Gastrocnemius medialis (tissue), 4 donors: Measurements from ENCODE around the gene MXI1. TPM values are rescaled to one million over a fixed set of nuclear protein-coding genes. Genes with fewer than 3 reads are reported as not detected.

Experiments used
- ATAC-seq, 2 donors: fragments of 150-250 bp; one replicate each; pipeline ENCODE4 v1.9.1; 2016
- DNase-seq, 2 donors: peaks; one replicate each; pipeline ENCODE4 v3.0.0-alpha.2; 2019
- H3K27ac ChIP-seq, 4 donors: fragments of 200-600 bp; sonication (generic); 1 replicate in 1 of 4; 2 replicates in 3 of 4; pipeline ENCODE4 v1.5.1; 2016 to 2018; ENCODE audit warnings: mild to moderate bottlenecking in 2 of 4, moderate library complexity in 1 of 4
- H3K27me3 ChIP-seq, 3 donors: fragments of 200-600 bp; sonication (generic) in 2 of 3; 1 replicate in 1 of 3; 2 replicates in 2 of 3; pipeline versions ENCODE4 v1.5.1 to v1.6.0; 2016 to 2019; ENCODE audit warnings: mild to moderate bottlenecking in 1 of 3, moderate library complexity in 1 of 3
- H3K36me3 ChIP-seq, 2 donors: fragments of 200-600 bp; sonication (generic) in 1 of 2; one replicate each; pipeline ENCODE4 v1.5.1; 2017 to 2018
- H3K4me1 ChIP-seq, 2 donors: fragments of 200-600 bp; sonication (generic) in 1 of 2; one replicate each; pipeline ENCODE4 v1.5.1; 2016 to 2017; ENCODE audit warnings: mild to moderate bottlenecking in 2 of 2
- H3K4me3 ChIP-seq, 4 donors: fragments of 200-600 bp; sonication (generic) in 3 of 4; 1 replicate in 1 of 4; 2 replicates in 3 of 4; pipeline ENCODE4 v1.5.1; 2016 to 2019; ENCODE audit warnings: mild to moderate bottlenecking in 2 of 4
- H3K9me3 ChIP-seq, 3 donors: fragments of 200-600 bp; sonication (generic) in 2 of 3; 1 replicate in 1 of 3; 2 replicates in 2 of 3; pipeline ENCODE4 v1.5.1; 2016 to 2019
- POLR2A ChIP-seq, 2 donors: fragments of 450-650 bp; IDR thresholded peaks; one replicate each; pipeline ENCODE4 v1.6.1; 2017; ENCODE audit warnings: antibody characterized with exemption in 2 of 2, mild to moderate bottlenecking in 2 of 2, moderate library complexity in 2 of 2
- in situ Hi-C, 4 donors: fragments of 200-750 bp; cut with MboI; loops; one replicate each; pipeline versions ENCODE4 v1.15.0 to v1.8.0; 2017; ENCODE audit warnings: low sequenced_read_pairs in 4 of 4
- intact Hi-C: fragments of 100-400 bp; cut with DNase I; formaldehyde crosslinking; loops from one replicate; pipeline ENCODE4 v1.15.1; 2023; ENCODE audit warnings: low total_unique reads
- total RNA-seq, 4 donors: library from RNA; depleted of rRNA; stranded (reverse); fragments of >200 nt; gene quantifications; one replicate each; pipeline versions ENCODE4 v1.1.0 to v1.2.3, GENCODE V29; 2016
- TF ChIP-seq, protein P1 (sequence below), 5 experiments: fragments of 450-650 bp in 3 of 5; fragments of 200-600 bp in 2 of 5; sonication (generic) in 2 of 5; IDR thresholded peaks in 4 of 5; conservative IDR thresholded peaks in 1 of 5; 1 replicate in 4 of 5; 2 replicates in 1 of 5; pipeline ENCODE4 v1.5.1; 2016 to 2019; ENCODE audit warnings: antibody characterized with exemption in 5 of 5, mild to moderate bottlenecking in 3 of 5, moderate library complexity in 3 of 5

Gene MXI1
- total RNA-seq, 4 donors from 2014 or later = 35.9 to 67.8 (median 53.9) TPM

DNA sequence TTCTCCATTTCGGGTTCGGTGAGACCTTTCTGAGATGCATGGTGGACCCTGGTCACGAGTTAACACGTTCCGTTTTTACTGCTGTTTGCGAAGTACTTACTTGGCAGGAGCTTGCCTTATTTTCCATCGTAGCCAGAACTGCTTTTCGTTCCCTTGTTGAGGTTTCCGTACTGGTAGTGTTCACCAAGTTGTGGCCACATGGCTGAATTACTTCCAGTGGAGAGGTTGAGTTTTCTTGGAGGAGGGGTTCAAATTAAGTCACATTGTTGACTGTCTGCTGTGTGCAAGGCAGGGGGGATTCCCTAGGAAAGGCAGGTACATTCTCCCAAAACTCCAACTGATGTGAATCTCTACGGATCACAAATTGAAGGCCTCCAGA is 4.0 kb downstream of the MXI1 start:
- TF ChIP-seq, protein P1, sequence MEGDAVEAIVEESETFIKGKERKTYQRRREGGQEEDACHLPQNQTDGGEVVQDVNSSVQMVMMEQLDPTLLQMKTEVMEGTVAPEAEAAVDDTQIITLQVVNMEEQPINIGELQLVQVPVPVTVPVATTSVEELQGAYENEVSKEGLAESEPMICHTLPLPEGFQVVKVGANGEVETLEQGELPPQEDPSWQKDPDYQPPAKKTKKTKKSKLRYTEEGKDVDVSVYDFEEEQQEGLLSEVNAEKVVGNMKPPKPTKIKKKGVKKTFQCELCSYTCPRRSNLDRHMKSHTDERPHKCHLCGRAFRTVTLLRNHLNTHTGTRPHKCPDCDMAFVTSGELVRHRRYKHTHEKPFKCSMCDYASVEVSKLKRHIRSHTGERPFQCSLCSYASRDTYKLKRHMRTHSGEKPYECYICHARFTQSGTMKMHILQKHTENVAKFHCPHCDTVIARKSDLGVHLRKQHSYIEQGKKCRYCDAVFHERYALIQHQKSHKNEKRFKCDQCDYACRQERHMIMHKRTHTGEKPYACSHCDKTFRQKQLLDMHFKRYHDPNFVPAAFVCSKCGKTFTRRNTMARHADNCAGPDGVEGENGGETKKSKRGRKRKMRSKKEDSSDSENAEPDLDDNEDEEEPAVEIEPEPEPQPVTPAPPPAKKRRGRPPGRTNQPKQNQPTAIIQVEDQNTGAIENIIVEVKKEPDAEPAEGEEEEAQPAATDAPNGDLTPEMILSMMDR (IDR thresholded peaks at IDR 0.05 in 4 of 5, conservative IDR thresholded peaks at IDR 0.05 in 1 of 5) = no peak
- no peak for TF ChIP-seq POLR2A (IDR thresholded peaks at IDR 0.05)
- no peaks in the 10 kb centered on the region for H3K36me3 ChIP-seq
- H3K4me1 ChIP-seq = peaks cover 6 to 32% of the 10 kb centered on the region in 2 donors
- no peak for ATAC-seq
- DNase-seq = no peak
- intact Hi-C loops (loop anchor here (1.0 kb wide), 1 partner anchor 10 kb away; no protein-coding TSS in a partner anchor), in situ Hi-C loops (loop anchor here in 1 of 4 donors (10.0 kb wide), 2 partner anchors 73 to 77 kb away; no protein-coding TSS in a partner anchor)
- no peaks in the 10 kb centered on the region for H3K9me3 ChIP-seq
- H3K4me3 ChIP-seq = peak overlapping the region; percentile 78 to 94 (median 84)
- H3K27ac ChIP-seq = peak overlapping the region; percentile 89 to 98 (median 98)
- no peaks in the 10 kb centered on the region for H3K27me3 ChIP-seq

DNA sequence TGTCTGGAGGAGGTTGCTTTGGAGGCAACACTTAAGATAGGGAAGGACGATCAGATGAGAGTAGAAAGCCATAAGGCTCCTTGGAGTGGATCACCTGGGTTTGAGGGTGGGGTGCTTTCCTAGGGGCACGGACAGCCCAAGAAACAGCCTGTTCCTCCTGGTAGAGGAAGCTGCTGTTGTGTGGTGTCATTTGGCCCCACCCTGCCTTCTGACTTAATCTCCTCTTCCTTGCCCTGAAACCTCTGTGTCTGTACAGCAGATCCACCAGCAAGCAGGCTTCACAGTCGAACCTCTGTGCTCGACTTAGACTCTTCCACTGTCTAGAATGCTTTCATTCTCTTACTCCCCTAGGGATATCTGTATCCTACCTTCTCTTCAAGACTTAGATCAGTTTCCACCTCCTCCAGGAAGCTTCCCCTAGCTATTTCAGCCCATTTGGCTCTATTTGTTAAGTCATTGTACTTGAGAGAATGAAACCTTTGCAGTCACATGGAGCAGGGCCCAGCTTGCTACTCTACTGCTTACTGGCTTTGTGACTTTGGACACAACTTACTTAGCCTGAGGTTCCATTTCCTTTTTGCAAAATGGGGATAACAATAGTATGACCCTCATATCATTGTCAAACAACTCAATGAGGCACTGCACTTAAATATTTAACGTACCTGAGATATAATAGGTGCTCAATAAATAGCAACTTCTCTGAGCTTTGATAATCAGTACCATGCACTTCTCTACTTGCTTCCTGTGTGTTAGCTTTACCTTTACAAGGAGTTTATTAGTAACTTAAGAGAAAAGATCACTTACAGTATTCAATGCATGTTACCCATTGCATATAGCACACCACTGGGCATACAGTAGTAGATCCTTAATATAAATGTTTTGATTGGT is 5.0 kb downstream of the MXI1 start:
- intact Hi-C loops (no loop called here), in situ Hi-C loops (loop anchor here in 1 of 4 donors (10.0 kb wide), 2 partner anchors 72 to 78 kb away; no protein-coding TSS in a partner anchor)
- Histone ChIP-seq H3K27ac (peak overlapping the region; percentile 89 to 98 (median 98)), H3K27me3 (no peaks in the 10 kb centered on the region), H3K4me3 (peak overlapping the region in 1 of 4 donors; percentile 94), H3K4me1 (peaks cover 6 to 30% of the 10 kb centered on the region in 2 donors), H3K36me3 (no peaks in the 10 kb centered on the region), H3K9me3 (no peaks in the 10 kb centered on the region)
- DNase-seq = peak in 1 of 2 donors; percentile 20
- peak in 1 of 2 donors; percentile 23 for TF ChIP-seq POLR2A (IDR thresholded peaks at IDR 0.05)
- TF ChIP-seq, protein P1 (IDR thresholded peaks at IDR 0.05 in 4 of 5, conservative IDR thresholded peaks at IDR 0.05 in 1 of 5) = no peak
- ATAC-seq = no peak

DNA sequence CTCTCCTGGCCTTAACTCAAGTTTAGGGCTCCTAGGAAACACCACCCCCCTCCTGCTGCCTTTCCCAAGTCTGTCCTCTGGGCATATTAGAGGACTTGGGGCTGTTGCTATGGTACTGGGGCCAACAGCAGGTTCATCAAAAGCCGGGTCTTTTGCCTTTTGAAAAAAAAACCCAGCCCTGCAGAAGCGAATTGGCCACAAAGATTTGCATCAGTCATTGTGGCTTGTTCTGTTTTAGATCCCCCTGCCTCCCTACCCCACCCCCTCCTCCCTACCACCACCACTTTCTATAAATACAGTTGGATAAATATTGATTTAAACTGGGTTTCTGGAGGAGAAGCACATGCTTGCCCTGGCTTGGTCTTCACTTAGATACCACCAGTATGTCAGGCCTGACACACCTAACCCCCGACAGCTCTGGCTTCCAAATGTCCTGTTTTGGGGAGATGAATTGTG is 7.0 kb downstream of the MXI1 start:
- H3K27me3 ChIP-seq = no peaks in the 10 kb centered on the region
- no peaks in the 10 kb centered on the region for H3K9me3 ChIP-seq
- ATAC-seq (no peak), DNase-seq (no peak)
- TF ChIP-seq POLR2A (IDR thresholded peaks at IDR 0.05) = no peak
- TF ChIP-seq, protein P1 (IDR thresholded peaks at IDR 0.05 in 4 of 5, conservative IDR thresholded peaks at IDR 0.05 in 1 of 5) = no peak
- H3K27ac ChIP-seq = no peak overlapping the region
- no peak overlapping the region for H3K4me3 ChIP-seq
- in situ Hi-C loops = loop anchor here in 1 of 4 donors (10.0 kb wide), 2 partner anchors 70 to 80 kb away; no protein-coding TSS in a partner anchor
- H3K4me1 ChIP-seq = peaks cover 6 to 28% of the 10 kb centered on the region in 2 donors
- H3K36me3 ChIP-seq = no peaks in the 10 kb centered on the region
- intact Hi-C loops = no loop called here

DNA sequence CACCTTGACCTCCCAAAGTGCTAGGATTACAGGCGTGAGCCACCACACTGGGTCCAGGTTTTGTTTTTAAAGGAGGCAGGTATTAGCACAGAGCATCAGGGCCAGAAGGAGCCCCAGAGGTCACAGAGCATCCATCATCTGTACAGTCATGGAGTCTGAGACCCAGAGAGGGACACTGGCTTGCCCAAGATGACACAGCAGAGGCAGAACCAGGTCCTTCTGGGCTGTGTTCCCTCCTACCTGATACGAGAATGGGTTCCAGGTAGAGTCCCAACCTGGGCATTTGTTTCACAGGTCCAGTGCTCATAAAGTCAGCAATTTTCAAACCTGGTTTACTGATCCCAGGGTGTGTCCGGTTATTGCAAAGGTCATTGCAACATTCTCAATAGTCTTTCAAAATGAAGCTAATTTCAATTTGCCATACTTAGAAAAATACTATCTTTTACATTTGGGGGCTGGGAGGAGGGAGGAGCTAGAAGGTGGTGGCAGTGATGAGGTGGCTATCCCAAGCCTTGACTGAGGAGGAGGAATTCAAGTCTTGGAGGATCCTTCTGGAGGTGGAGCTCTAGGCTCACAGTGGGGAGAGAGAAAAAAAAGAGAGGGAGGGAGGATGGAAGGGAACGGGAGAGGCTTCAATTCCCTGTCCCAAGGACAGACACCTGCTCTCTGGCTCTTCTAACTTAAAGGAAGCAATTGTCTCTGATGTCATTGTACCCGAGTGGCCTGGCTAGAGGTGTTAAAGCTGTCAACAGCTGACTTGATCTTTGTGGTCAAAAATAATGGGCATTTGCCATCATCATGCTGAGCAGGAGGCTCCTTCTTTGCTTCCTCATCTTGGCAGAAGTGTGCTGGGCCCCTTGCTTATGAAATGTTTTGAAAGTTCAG is 8.1 kb downstream of the MXI1 start:
- H3K4me1 ChIP-seq = peaks cover 6 to 26% of the 10 kb centered on the region in 2 donors
- peak overlapping the region in 3 of 4 donors; percentile 31 to 71 (median 47) for H3K27ac ChIP-seq
- intact Hi-C loops (no loop called here), in situ Hi-C loops (loop anchor here in 1 of 4 donors (10.0 kb wide), 2 partner anchors 69 to 81 kb away; no protein-coding TSS in a partner anchor)
- H3K36me3 ChIP-seq = no peaks in the 10 kb centered on the region
- H3K4me3 ChIP-seq = no peak overlapping the region
- H3K27me3 ChIP-seq = no peaks in the 10 kb centered on the region
- no peak for DNase-seq
- no peak for TF ChIP-seq POLR2A (IDR thresholded peaks at IDR 0.05)
- TF ChIP-seq, protein P1 (IDR thresholded peaks at IDR 0.05 in 4 of 5, conservative IDR thresholded peaks at IDR 0.05 in 1 of 5) = no peak
- no peaks in the 10 kb centered on the region for H3K9me3 ChIP-seq
- no peak for ATAC-seq
